Esophagus (tissue), 2 donors: ENCODE data around the gene AP2A1. TPM values are rescaled to one million over a fixed set of nuclear protein-coding genes. Genes with fewer than 3 reads are reported as not detected.

Source experiments
- H3K27ac ChIP-seq, 2 donors: one replicate each; pipeline ENCODE4 v1.5.1; 2013; ENCODE audit warnings: low read depth in 2 of 2, mild to moderate bottlenecking in 2 of 2, inconsistent platforms in 1 of 2, low read length in 1 of 2, moderate library complexity in 1 of 2
- H3K27me3 ChIP-seq, 2 donors: one replicate each; pipeline ENCODE4 v1.6.1; 2013; ENCODE audit warnings: low read length in 2 of 2, control low read depth in 1 of 2, mild to moderate bottlenecking in 1 of 2; ENCODE audit not compliant: insufficient read depth in 2 of 2, control insufficient read depth in 1 of 2
- H3K36me3 ChIP-seq, 2 donors: one replicate each; pipeline ENCODE4 v1.6.1; 2013; ENCODE audit warnings: low read length in 1 of 2; ENCODE audit not compliant: control insufficient read depth in 2 of 2, insufficient read depth in 2 of 2
- H3K4me1 ChIP-seq, 2 donors: one replicate each; pipeline ENCODE4 v1.6.1; 2013; ENCODE audit warnings: low read length in 1 of 2; ENCODE audit not compliant: control insufficient read depth in 2 of 2, insufficient read depth in 2 of 2
- H3K4me3 ChIP-seq, 2 donors: one replicate each; pipeline ENCODE4 v1.5.1; 2013; ENCODE audit warnings: low read length in 2 of 2, mild to moderate bottlenecking in 2 of 2, low read depth in 1 of 2, moderate library complexity in 1 of 2
- H3K9me3 ChIP-seq, 2 donors: one replicate each; pipeline ENCODE4 v1.6.1; 2013; ENCODE audit warnings: mild to moderate bottlenecking in 2 of 2, low read depth in 1 of 2, low read length in 1 of 2, moderate library complexity in 1 of 2; ENCODE audit not compliant: control insufficient read depth in 2 of 2, insufficient read depth in 1 of 2
- WGBS, 2 donors: extraction: QIAGEN DNeasy Blood & Tissue Kit; methylation state at CpG; one replicate each; pipeline ENCODE4 v1.1.7; 2013; 5-methylcytosine and 5-hydroxymethylcytosine counted together
- polyA plus RNA-seq, 2 donors: library from polyadenylated mRNA; stranded (reverse); fragments of 200-250 nt; gene quantifications; one replicate each; pipeline ENCODE4 v1.2.3, GENCODE V29; 2013
- donor health status: healthy with polysubstance abuse.
- donor health status: Bipolar disorder and iron deficiency.

The AP2A1 gene
- polyA plus RNA-seq, 2 donors, result 37.4 to 40.7 TPM

- no peaks in the 10 kb centered on the region for H3K27me3 ChIP-seq
- peaks cover 6 to 46% of the 10 kb centered on the region in 2 donors for H3K36me3 ChIP-seq
- no peak overlapping the region for H3K27ac ChIP-seq
- peaks cover 0 to 12% of the 10 kb centered on the region in 2 donors for H3K4me1 ChIP-seq
- 83 to 85% methylated on average over 5 of the region's 5 CpGs for whole genome bisulfite sequencing, 2 donors
- no peaks in the 10 kb centered on the region for H3K9me3 ChIP-seq
- H3K4me3 ChIP-seq, result no peak overlapping the region
Observed at GRCh38 chr19:49787746-49788145, 20.9 kb downstream of the AP2A1 start.

- no peaks in the 10 kb centered on the region for H3K27me3 ChIP-seq
- H3K27ac ChIP-seq, result no peak overlapping the region
- 65 to 74% methylated on average over 10 of the region's 10 CpGs for WGBS, 2 donors
- H3K4me3 ChIP-seq, result no peak overlapping the region
- H3K36me3 ChIP-seq, result peaks cover 3 to 48% of the 10 kb centered on the region in 2 donors
- peaks cover 0 to 17% of the 10 kb centered on the region in 2 donors for H3K4me1 ChIP-seq
- H3K9me3 ChIP-seq, result no peaks in the 10 kb centered on the region
Observed at GRCh38 chr19:49788857-49789256, 22.1 kb downstream of the AP2A1 start.

- H3K36me3 ChIP-seq, result peaks cover 3 to 57% of the 10 kb centered on the region in 2 donors
- no peak overlapping the region for H3K27ac ChIP-seq
- peaks cover 0 to 17% of the 10 kb centered on the region in 2 donors for H3K4me1 ChIP-seq
- H3K9me3 ChIP-seq, result no peaks in the 10 kb centered on the region
- WGBS, 2 donors, result 65 to 66% methylated on average over 9 of the region's 9 CpGs
- H3K27me3 ChIP-seq, result no peaks in the 10 kb centered on the region
- no peak overlapping the region for H3K4me3 ChIP-seq
Observed at GRCh38 chr19:49790866-49791265, 24.1 kb downstream of the AP2A1 start.

- no peaks in the 10 kb centered on the region for H3K27me3 ChIP-seq
- H3K4me3 ChIP-seq, result no peak overlapping the region
- H3K27ac ChIP-seq, result no peak overlapping the region
- 95% methylated on average over 25 to 26 of the region's 26 CpGs for WGBS, 2 donors
- H3K36me3 ChIP-seq, result peaks cover 3 to 67% of the 10 kb centered on the region in 2 donors
- H3K9me3 ChIP-seq, result peaks cover 0 to 2% of the 10 kb centered on the region in 2 donors
- H3K4me1 ChIP-seq, result peaks cover 0 to 10% of the 10 kb centered on the region in 2 donors
Observed at GRCh38 chr19:49791776-49792445, 25.1 kb downstream of the AP2A1 start.

- peaks cover 0 to 10% of the 10 kb centered on the region in 2 donors for H3K4me1 ChIP-seq
- no peaks in the 10 kb centered on the region for H3K27me3 ChIP-seq
- H3K4me3 ChIP-seq, result no peak overlapping the region
- peaks cover 0 to 2% of the 10 kb centered on the region in 2 donors for H3K9me3 ChIP-seq
- H3K27ac ChIP-seq, result no peak overlapping the region
- 88 to 92% methylated on average over 22 of the region's 22 CpGs for WGBS, 2 donors
- peaks cover 3 to 64% of the 10 kb centered on the region in 2 donors for H3K36me3 ChIP-seq
Observed at GRCh38 chr19:49792829-49793560, 26.2 kb downstream of the AP2A1 start.

GRCh38 chr19:49793561-49793840 is 26.7 kb downstream of the AP2A1 start:
- 82 to 85% methylated on average over 6 of the region's 6 CpGs for WGBS, 2 donors
- H3K27ac ChIP-seq, result no peak overlapping the region

GRCh38 chr19:49795615-49796014 is 28.8 kb downstream of the AP2A1 start:
- H3K27me3 ChIP-seq, result no peaks in the 10 kb centered on the region
- H3K36me3 ChIP-seq, result peaks cover 4 to 78% of the 10 kb centered on the region in 2 donors
- H3K9me3 ChIP-seq, result peaks cover 0 to 2% of the 10 kb centered on the region in 2 donors
- 93 to 95% methylated on average over 20 of the region's 20 CpGs for WGBS, 2 donors
- H3K4me3 ChIP-seq, result no peak overlapping the region
- no peak overlapping the region for H3K27ac ChIP-seq
- H3K4me1 ChIP-seq, result peaks cover 0 to 8% of the 10 kb centered on the region in 2 donors

More at GRCh38 chr19:49793561-49793840, 26.7 kb downstream of the AP2A1 start:
- Histone ChIP-seq H3K27me3 (no peaks in the 10 kb centered on the region), H3K9me3 (peaks cover 0 to 2% of the 10 kb centered on the region in 2 donors), H3K36me3 (peaks cover 3 to 64% of the 10 kb centered on the region in 2 donors), H3K4me1 (peaks cover 0 to 8% of the 10 kb centered on the region in 2 donors), H3K4me3 (no peak overlapping the region)

GRCh38 chr19:49798574-49798973 is 31.8 kb downstream of the AP2A1 start:
- Histone ChIP-seq H3K4me3 (no peak overlapping the region), H3K27me3 (no peaks in the 10 kb centered on the region), H3K9me3 (peaks cover 0 to 2% of the 10 kb centered on the region in 2 donors), H3K4me1 (peaks cover 0 to under 1% of the 10 kb centered on the region in 2 donors), H3K36me3 (peaks cover 9 to 78% of the 10 kb centered on the region in 2 donors), H3K27ac (no peak overlapping the region)
- 92 to 94% methylated on average over 11 of the region's 11 CpGs for WGBS, 2 donors

- WGBS, 2 donors, result 90 to 92% methylated on average over 28 of the region's 28 CpGs
- H3K36me3 ChIP-seq, result peaks cover 9 to 78% of the 10 kb centered on the region in 2 donors
Observed at GRCh38 chr19:49799271-49799797, 32.5 kb downstream of the AP2A1 start.

More at GRCh38 chr19:49799271-49799797, 32.5 kb downstream of the AP2A1 start:
- H3K4me3 ChIP-seq, result no peak overlapping the region
- H3K27ac ChIP-seq, result no peak overlapping the region
- H3K4me1 ChIP-seq, result no peaks in the 10 kb centered on the region
- peaks cover 0 to 2% of the 10 kb centered on the region in 2 donors for H3K9me3 ChIP-seq
- no peaks in the 10 kb centered on the region for H3K27me3 ChIP-seq
